HG02852 (cell line): ENCODE results near the gene SLAMF8.

Experiments
- ATAC-seq: cut with Tn5 transposase; IDR thresholded peaks from one replicate; pipeline ENCODE4 v1.9.1; 2021; ENCODE audit warnings: mild to moderate bottlenecking, moderate library complexity; ENCODE audit not compliant: unreplicated experiment

The SLAMF8 gene

GRCh38 chr1:159845751-159846629 is 19.3 kb downstream of the SLAMF8 start:
- ATAC-seq: no peak

GRCh38 chr1:159847231-159847630 is 20.6 kb downstream of the SLAMF8 start:
- no peak for ATAC-seq

GRCh38 chr1:159848326-159848725 is 21.7 kb downstream of the SLAMF8 start:
- ATAC-seq: no peak

GRCh38 chr1:159849626-159850366 is 23.1 kb downstream of the SLAMF8 start:
- no peak for ATAC-seq

GRCh38 chr1:159851407-159851806 is 24.7 kb downstream of the SLAMF8 start:
- ATAC-seq: no peak

- no peak for ATAC-seq
These were observed 26.9 kb downstream of the SLAMF8 start for GRCh38 chr1:159853417-159854115.

GRCh38 chr1:159854116-159854692 is 27.5 kb downstream of the SLAMF8 start:
- ATAC-seq: peak; percentile 6

- ATAC-seq: peak; percentile 77
These were observed 28.1 kb downstream of the SLAMF8 start for GRCh38 chr1:159854693-159855192.

- ATAC-seq: no peak
These were observed 29.0 kb downstream of the SLAMF8 start for GRCh38 chr1:159855709-159856108.

GRCh38 chr1:159856576-159856975 is 29.9 kb downstream of the SLAMF8 start:
- ATAC-seq: no peak

GRCh38 chr1:159857889-159858288 is 31.2 kb downstream of the SLAMF8 start:
- no peak for ATAC-seq

GRCh38 chr1:159859767-159860322 is 33.2 kb downstream of the SLAMF8 start:
- ATAC-seq: no peak

GRCh38 chr1:159860456-159860855 is 33.8 kb downstream of the SLAMF8 start:
- no peak for ATAC-seq

- ATAC-seq: no peak
These were observed 34.5 kb downstream of the SLAMF8 start for GRCh38 chr1:159861218-159861617.

- no peak for ATAC-seq
These were observed 35.4 kb downstream of the SLAMF8 start for GRCh38 chr1:159862031-159862430.

- no peak for ATAC-seq
These were observed 35.9 kb downstream of the SLAMF8 start, which contains the start of gene VSIG8 for GRCh38 chr1:159862557-159862956. Gene VSIG8, minus strand, starts transcription at chr1:159862657. Its CDS starts 136 bp downstream, at chr1:159862521.

GRCh38 chr1:159864262-159864661 is 37.6 kb downstream of the SLAMF8 start:
- no peak for ATAC-seq

- ATAC-seq: no peak
These were observed 39.4 kb downstream of the SLAMF8 start for GRCh38 chr1:159866066-159866465.

GRCh38 chr1:159866905-159867663 is 40.4 kb downstream of the SLAMF8 start:
- no peak for ATAC-seq

GRCh38 chr1:159867664-159868026 is 41.0 kb downstream of the SLAMF8 start:
- ATAC-seq: no peak
